HepG2 (cell line): Measurements from ENCODE around the gene PCOLCE2. TPM values are rescaled to one million over a fixed set of nuclear protein-coding genes. Genes with fewer than 3 reads are reported as not detected.
A peak's percentile ranks its signal among the peaks of the same experiment; 100 is the strongest.

Source experiments
- CEBPB ChIP-seq: IDR thresholded peaks from 2 replicates; pipeline ENCODE4 v1.6.1; 2011; ENCODE audit warnings: low read depth, low read length, improper control_type of control experiment, borderline replicate concordance
- FOXM1 ChIP-seq: sonication (generic); formaldehyde crosslinking; IDR thresholded peaks from 2 replicates; pipeline ENCODE4 v1.5.0; 2020; ENCODE audit warnings: missing genetic modification reagents
- GTF3A ChIP-seq: sonication (generic); formaldehyde crosslinking; conservative IDR thresholded peaks from 2 replicates; pipeline ENCODE4 v1.4.0; 2020; ENCODE audit warnings: mild to moderate bottlenecking, missing genetic modification reagents
- GZF1 ChIP-seq: sonication (generic); formaldehyde crosslinking; IDR thresholded peaks from 2 replicates; pipeline ENCODE4 v1.5.1; 2020; ENCODE audit warnings: mild to moderate bottlenecking, missing genetic modification reagents
- HOXD1 ChIP-seq: sonication (generic); formaldehyde crosslinking; IDR thresholded peaks from 2 replicates; pipeline ENCODE4 v1.5.0; 2020; ENCODE audit warnings: missing genetic modification reagents
- MLLT10 ChIP-seq: sonication (generic); formaldehyde crosslinking; IDR thresholded peaks from 2 replicates; pipeline ENCODE4 v1.4.0; 2020; ENCODE audit warnings: missing genetic modification reagents
- MZF1 ChIP-seq: sonication (generic); formaldehyde crosslinking; IDR thresholded peaks from 2 replicates; pipeline ENCODE4 v1.8.1; 2023; ENCODE audit warnings: mild to moderate bottlenecking, missing genetic modification reagents, borderline replicate concordance
- NR2C2 ChIP-seq: sonication (generic); formaldehyde crosslinking; IDR thresholded peaks from 2 replicates; pipeline ENCODE4 v1.4.0; 2020; ENCODE audit warnings: missing genetic modification reagents, mild to moderate bottlenecking, moderate library complexity, borderline replicate concordance
- ZBTB7A ChIP-seq: sonication (generic); formaldehyde crosslinking; IDR thresholded peaks from 2 replicates; pipeline ENCODE4 v1.8.0; 2022; ENCODE audit warnings: mild to moderate bottlenecking, missing genetic modification reagents
- ZFYVE20 ChIP-seq: sonication (generic); formaldehyde crosslinking; IDR thresholded peaks from 2 replicates; pipeline ENCODE4 v1.8.0; 2023; ENCODE audit warnings: low read depth, mild to moderate bottlenecking, moderate library complexity, missing genetic modification reagents, borderline replicate concordance
- ZNF101 ChIP-seq: sonication (generic); formaldehyde crosslinking; IDR thresholded peaks from 2 replicates; pipeline ENCODE4 v1.4.0; 2020; ENCODE audit warnings: mild to moderate bottlenecking, low read depth, missing genetic modification reagents, borderline replicate concordance
- ZNF121 ChIP-seq: sonication (generic); formaldehyde crosslinking; IDR thresholded peaks from 2 replicates; pipeline ENCODE4 v1.5.0; 2020; ENCODE audit warnings: mild to moderate bottlenecking, missing genetic modification reagents
- ZNF546 ChIP-seq: sonication (generic); formaldehyde crosslinking; conservative IDR thresholded peaks from 2 replicates; pipeline ENCODE4 v1.8.1; 2023; ENCODE audit warnings: mild to moderate bottlenecking, missing genetic modification reagents
- ZNF780A ChIP-seq: sonication (generic); formaldehyde crosslinking; IDR thresholded peaks from 2 replicates; pipeline ENCODE4 v1.8.0; 2022; ENCODE audit warnings: mild to moderate bottlenecking, missing genetic modification reagents, moderate library complexity
- polyA plus RNA-seq, 8 experiments: library from polyadenylated mRNA; depleted of rRNA in 3 of 8; stranded (reverse) in 7 of 8; unstranded in 1 of 8; fragments of >200 nt; fragmentation: Illumina TruSeq in 4 of 8; extraction: Trizol in 4 of 8; gene quantifications; 2 replicates each; pipeline versions ENCODE4 v1.2.1 to v1.2.3, GENCODE V29; 2011 to 2016; ENCODE audit warnings: low read depth in 4 of 8, missing spikeins in 1 of 8, mixed read lengths in 1 of 8; ENCODE audit not compliant: insufficient read depth in 1 of 8
- total RNA-seq, 5 experiments: library from RNA; depleted of rRNA; stranded (reverse); fragments of >200 nt; fragmentation: Illumina TruSeq; extraction: Trizol; gene quantifications; 2 replicates each; pipeline ENCODE4 v1.2.3, GENCODE V29; 2016; ENCODE audit warnings: low read depth in 1 of 5
- TF ChIP-seq, protein P1 (sequence below): sonication (generic); formaldehyde crosslinking; IDR thresholded peaks from 2 replicates; pipeline ENCODE4 v1.4.0; 2020; ENCODE audit warnings: mild to moderate bottlenecking, missing genetic modification reagents
- TF ChIP-seq, protein P2 (sequence below): sonication (generic); formaldehyde crosslinking; IDR thresholded peaks from 2 replicates; pipeline ENCODE4 v1.5.1; 2020; ENCODE audit warnings: missing genetic modification reagents, mild to moderate bottlenecking, borderline replicate concordance
- TF ChIP-seq, protein P3 (sequence below): sonication (generic); formaldehyde crosslinking; IDR thresholded peaks from 2 replicates; pipeline ENCODE4 v1.9.0; 2021; ENCODE audit warnings: missing genetic modification reagents, borderline replicate concordance
- TF ChIP-seq, protein P4 (sequence below): sonication (generic); formaldehyde crosslinking; IDR thresholded peaks from 2 replicates; pipeline ENCODE4 v1.8.0; 2022; ENCODE audit warnings: mild to moderate bottlenecking, missing genetic modification reagents, borderline replicate concordance
- TF ChIP-seq, protein P5 (sequence below): sonication (generic); formaldehyde crosslinking; IDR thresholded peaks from 2 replicates; pipeline ENCODE4 v1.5.0; 2020; ENCODE audit warnings: missing genetic modification reagents

The PCOLCE2 gene
- total and polyA plus RNA-seq, 2 of the 13 experiments (the other 11 are each of a cell fraction or from before 2014, with no cell fraction given) = 0.71 to 2.0 TPM

DNA sequence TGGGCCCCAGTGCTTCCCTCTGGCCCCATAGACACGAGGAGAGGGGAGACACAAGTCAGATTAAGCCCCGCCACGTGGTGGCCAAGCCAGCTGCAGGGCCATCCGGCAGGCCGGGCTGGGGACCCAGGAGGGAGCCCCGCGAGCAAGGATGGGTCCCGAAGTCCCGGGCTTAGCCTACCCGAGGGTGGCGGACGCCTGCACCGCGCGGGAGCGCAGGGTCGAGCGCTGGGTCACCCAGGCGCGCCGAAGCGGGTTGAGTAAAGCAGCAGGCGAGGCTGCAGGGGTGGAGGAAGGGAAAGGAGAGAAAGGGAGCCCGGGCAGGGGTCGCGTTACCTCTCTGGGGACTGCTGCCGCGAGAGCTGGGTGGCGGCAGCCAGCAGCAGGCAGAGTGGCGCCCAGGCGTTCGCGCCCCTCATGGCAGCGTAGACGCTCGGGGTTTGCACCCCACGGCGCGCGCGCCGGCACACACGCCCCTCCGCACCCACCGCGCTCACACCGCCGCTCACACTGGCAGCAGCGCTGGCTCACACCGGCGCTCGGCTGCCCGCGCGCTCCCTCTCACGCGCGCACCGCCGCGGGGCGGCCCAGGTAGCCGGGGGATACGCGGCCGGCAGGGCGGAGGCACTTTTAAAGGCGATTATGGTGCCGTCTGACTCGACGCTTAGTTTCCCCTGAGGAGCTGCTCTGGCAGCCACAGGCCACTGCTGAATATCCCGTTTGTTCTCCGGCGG, at the start of gene PCOLCE2 (continued):
- TF ChIP-seq GZF1 = no peak
- no peak for TF ChIP-seq ZNF101 (CRISPR knock-in tag)
- no peak for TF ChIP-seq ZNF780A (CRISPR knock-in tag)
- TF ChIP-seq ZNF121 = no peak
- TF ChIP-seq ZNF546 (CRISPR knock-in tag) = no peak
- TF ChIP-seq CEBPB = no peak
- TF ChIP-seq NR2C2 = 0 out of 2 replicates have a peak, but pooled peaks have one; percentile 12
- TF ChIP-seq FOXM1 = no peak
- TF ChIP-seq MLLT10 (CRISPR knock-in tag) = no peak
- TF ChIP-seq, protein P1, sequence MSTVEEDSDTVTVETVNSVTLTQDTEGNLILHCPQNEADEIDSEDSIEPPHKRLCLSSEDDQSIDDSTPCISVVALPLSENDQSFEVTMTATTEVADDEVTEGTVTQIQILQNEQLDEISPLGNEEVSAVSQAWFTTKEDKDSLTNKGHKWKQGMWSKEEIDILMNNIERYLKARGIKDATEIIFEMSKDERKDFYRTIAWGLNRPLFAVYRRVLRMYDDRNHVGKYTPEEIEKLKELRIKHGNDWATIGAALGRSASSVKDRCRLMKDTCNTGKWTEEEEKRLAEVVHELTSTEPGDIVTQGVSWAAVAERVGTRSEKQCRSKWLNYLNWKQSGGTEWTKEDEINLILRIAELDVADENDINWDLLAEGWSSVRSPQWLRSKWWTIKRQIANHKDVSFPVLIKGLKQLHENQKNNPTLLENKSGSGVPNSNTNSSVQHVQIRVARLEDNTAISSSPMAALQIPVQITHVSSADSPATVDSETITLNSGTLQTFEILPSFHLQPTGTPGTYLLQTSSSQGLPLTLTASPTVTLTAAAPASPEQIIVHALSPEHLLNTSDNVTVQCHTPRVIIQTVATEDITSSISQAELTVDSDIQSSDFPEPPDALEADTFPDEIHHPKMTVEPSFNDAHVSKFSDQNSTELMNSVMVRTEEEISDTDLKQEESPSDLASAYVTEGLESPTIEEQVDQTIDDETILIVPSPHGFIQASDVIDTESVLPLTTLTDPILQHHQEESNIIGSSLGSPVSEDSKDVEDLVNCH = no peak
- TF ChIP-seq, protein P2, sequence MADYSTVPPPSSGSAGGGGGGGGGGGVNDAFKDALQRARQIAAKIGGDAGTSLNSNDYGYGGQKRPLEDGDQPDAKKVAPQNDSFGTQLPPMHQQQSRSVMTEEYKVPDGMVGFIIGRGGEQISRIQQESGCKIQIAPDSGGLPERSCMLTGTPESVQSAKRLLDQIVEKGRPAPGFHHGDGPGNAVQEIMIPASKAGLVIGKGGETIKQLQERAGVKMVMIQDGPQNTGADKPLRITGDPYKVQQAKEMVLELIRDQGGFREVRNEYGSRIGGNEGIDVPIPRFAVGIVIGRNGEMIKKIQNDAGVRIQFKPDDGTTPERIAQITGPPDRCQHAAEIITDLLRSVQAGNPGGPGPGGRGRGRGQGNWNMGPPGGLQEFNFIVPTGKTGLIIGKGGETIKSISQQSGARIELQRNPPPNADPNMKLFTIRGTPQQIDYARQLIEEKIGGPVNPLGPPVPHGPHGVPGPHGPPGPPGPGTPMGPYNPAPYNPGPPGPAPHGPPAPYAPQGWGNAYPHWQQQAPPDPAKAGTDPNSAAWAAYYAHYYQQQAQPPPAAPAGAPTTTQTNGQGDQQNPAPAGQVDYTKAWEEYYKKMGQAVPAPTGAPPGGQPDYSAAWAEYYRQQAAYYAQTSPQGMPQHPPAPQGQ = no peak
- no peak for TF ChIP-seq MZF1 (CRISPR knock-in tag)
- no peak for TF ChIP-seq HOXD1
- no peak for TF ChIP-seq GTF3A (CRISPR knock-in tag)
- TF ChIP-seq, protein P3, sequence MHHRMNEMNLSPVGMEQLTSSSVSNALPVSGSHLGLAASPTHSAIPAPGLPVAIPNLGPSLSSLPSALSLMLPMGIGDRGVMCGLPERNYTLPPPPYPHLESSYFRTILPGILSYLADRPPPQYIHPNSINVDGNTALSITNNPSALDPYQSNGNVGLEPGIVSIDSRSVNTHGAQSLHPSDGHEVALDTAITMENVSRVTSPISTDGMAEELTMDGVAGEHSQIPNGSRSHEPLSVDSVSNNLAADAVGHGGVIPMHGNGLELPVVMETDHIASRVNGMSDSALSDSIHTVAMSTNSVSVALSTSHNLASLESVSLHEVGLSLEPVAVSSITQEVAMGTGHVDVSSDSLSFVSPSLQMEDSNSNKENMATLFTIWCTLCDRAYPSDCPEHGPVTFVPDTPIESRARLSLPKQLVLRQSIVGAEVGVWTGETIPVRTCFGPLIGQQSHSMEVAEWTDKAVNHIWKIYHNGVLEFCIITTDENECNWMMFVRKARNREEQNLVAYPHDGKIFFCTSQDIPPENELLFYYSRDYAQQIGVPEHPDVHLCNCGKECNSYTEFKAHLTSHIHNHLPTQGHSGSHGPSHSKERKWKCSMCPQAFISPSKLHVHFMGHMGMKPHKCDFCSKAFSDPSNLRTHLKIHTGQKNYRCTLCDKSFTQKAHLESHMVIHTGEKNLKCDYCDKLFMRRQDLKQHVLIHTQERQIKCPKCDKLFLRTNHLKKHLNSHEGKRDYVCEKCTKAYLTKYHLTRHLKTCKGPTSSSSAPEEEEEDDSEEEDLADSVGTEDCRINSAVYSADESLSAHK (CRISPR knock-in tag) = no peak
- TF ChIP-seq ZBTB7A (CRISPR knock-in tag) = peak; percentile 53; the same call in 1 of the 2 replicates
- TF ChIP-seq, protein P4, sequence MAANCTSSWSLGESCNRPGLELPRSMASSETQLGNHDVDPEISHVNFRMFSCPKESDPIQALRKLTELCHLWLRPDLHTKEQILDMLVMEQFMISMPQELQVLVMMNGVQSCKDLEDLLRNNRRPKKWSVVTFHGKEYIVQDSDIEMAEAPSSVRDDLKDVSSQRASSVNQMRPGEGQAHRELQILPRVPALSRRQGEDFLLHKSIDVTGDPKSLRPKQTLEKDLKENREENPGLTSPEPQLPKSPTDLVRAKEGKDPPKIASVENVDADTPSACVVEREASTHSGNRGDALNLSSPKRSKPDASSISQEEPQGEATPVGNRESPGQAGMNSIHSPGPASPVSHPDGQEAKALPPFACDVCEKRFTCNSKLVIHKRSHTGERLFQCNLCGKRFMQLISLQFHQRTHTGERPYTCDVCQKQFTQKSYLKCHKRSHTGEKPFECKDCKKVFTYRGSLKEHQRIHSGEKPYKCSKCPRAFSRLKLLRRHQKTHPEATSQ (CRISPR knock-in tag) = no peak
- no peak for TF ChIP-seq ZFYVE20 (CRISPR knock-in tag)
- TF ChIP-seq, protein P5, sequence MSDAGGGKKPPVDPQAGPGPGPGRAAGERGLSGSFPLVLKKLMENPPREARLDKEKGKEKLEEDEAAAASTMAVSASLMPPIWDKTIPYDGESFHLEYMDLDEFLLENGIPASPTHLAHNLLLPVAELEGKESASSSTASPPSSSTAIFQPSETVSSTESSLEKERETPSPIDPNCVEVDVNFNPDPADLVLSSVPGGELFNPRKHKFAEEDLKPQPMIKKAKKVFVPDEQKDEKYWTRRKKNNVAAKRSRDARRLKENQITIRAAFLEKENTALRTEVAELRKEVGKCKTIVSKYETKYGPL (CRISPR knock-in tag) = no peak
